Vagina (tissue), 2 donors: ENCODE results near the gene PLEKHS1.

ENCODE experiments used
- POLR2A ChIP-seq, 2 donors: fragments of 450-650 bp; IDR thresholded peaks; one replicate each; pipeline ENCODE4 v1.6.1; 2017; ENCODE audit warnings: antibody characterized with exemption in 2 of 2, mild to moderate bottlenecking in 2 of 2, moderate library complexity in 2 of 2
- POLR2AphosphoS5 ChIP-seq, 2 donors: sonication (generic); formaldehyde crosslinking; IDR thresholded peaks; one replicate each; pipeline ENCODE4 v1.9.0; 2017; ENCODE audit warnings: antibody characterized with exemption in 2 of 2, mild to moderate bottlenecking in 2 of 2, low read depth in 1 of 2; ENCODE audit not compliant: insufficient read depth in 1 of 2

GRCh38 chr10:113802997-113803396, 51.5 kb downstream of the PLEKHS1 start:
- TF ChIP-seq POLR2A (IDR thresholded peaks at IDR 0.05) (no peak), POLR2AphosphoS5 (IDR thresholded peaks at IDR 0.05; ENCODE audit: insufficient read depth in 1 of 2, low read depth in 1 of 2) (no peak)
